GM20000 (cell line): ENCODE results near the gene NRCAM.
A peak's percentile ranks its signal among the peaks of the same experiment; 100 is the strongest.

Source experiments
- DNase-seq: peaks from one replicate; pipeline ENCODE4 v3.0.0; 2012; ENCODE audit warnings: low spot score
- CTCF ChIP-seq: IDR thresholded peaks from 2 replicates; pipeline ENCODE4 v1.5.1; 2012; ENCODE audit warnings: mild to moderate bottlenecking, control low read depth; ENCODE audit errors: extremely low read depth, missing control alignments

NRCAM gene

GRCh38 chr7:108181073-108181985 lies 274.9 kb downstream of the NRCAM start:
- TF ChIP-seq CTCF: peak; percentile 21
- DNase-seq: peak; percentile 42

GRCh38 chr7:108178398-108178797 lies 277.8 kb downstream of the NRCAM start:
- no peak for TF ChIP-seq CTCF
- DNase-seq: no peak

GRCh38 chr7:108171164-108171563 lies 285.1 kb downstream of the NRCAM start:
- TF ChIP-seq CTCF: no peak
- no peak for DNase-seq

- TF ChIP-seq CTCF: no peak
- no peak for DNase-seq
Measured at GRCh38 chr7:108170251-108170650, 286.0 kb downstream of the NRCAM start.

DNA sequence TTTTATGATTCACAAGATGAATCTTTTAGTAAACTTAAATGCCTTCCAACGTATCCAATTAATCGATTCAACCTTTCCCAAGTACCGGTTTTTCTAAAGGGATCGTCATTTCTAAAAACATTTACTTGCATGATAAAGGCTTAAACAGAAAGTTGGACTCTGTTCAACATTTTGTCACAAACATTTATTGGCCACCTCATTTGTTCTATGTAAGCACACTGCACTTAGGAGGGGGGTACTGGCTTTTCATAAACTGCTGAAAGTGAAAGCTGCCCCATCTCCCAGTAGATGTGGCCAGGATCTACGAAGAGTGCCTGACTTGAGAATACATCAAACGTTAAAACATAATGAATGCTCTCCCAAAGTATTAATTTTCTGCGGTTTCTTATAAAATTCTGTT lies 288.8 kb downstream of the NRCAM start:
- no peak for TF ChIP-seq CTCF
- no peak for DNase-seq

GRCh38 chr7:108166687-108167086 lies 289.5 kb downstream of the NRCAM start:
- no peak for TF ChIP-seq CTCF
- DNase-seq: no peak

DNA sequence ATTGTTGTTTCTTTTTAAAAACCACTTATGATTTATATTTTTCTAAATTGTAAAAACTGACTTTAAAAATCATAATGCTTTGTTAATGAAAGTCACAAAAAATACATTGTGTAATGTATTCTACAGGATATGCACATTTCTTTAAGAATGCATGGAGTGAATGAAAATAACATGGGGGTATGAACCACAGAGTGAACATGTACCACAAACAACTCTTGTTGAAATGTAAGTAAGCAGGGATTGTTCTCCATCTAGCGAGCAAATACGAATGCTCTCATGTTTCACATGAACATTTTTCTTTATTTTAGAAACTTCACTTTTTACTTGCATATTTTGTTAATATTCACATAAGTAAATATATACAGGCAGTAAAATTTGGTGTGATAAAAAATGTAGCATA lies 290.5 kb downstream of the NRCAM start:
- no peak for DNase-seq
- no peak for TF ChIP-seq CTCF
